ENCODE measurements around the gene RNF39. TPM values are rescaled to one million over a fixed set of nuclear protein-coding genes. Genes with fewer than 3 reads are reported as not detected.
A peak's percentile ranks its signal among the peaks of the same experiment; 100 is the strongest.

The RNF39 gene
- total and polyA plus RNA-seq, 10 of the 15 experiments (the other 5 are each of a cell fraction or from before 2014, with no cell fraction given) = 0.04 to 0.11 TPM; not detected in 8

- no peak for TF ChIP-seq SMAD1 (IDR thresholded peaks at IDR 0.05; ENCODE audit: low read depth, partially characterized antibody)
- no peak for TF ChIP-seq RFX5 (IDR thresholded peaks at IDR 0.05; ENCODE audit: low read depth, low read length)
- no peak for TF ChIP-seq LARP7 (IDR thresholded peaks at IDR 0.05)
- TF ChIP-seq NBN (IDR thresholded peaks at IDR 0.05) = peak; percentile 88
- no peak for TF ChIP-seq CHD1 (IDR thresholded peaks at IDR 0.05; ENCODE audit: low read depth, low read length)
- TF ChIP-seq REST (IDR thresholded peaks at IDR 0.05; ENCODE audit: low read depth, low read length) = no peak
- TF ChIP-seq CREB1 (IDR thresholded peaks at IDR 0.05; ENCODE audit: low read depth) = 0 out of 2 replicates have a peak, but pooled peaks have one; percentile 14
- TF ChIP-seq NRF1 (conservative IDR thresholded peaks at IDR 0.05; ENCODE audit: low read depth, low read length) = no peak
- TF ChIP-seq NR2F1 (conservative IDR thresholded peaks at IDR 0.05) = no peak
- peak; percentile 8 to 26; a peak in 1 of 4 replicates for TF ChIP-seq BHLHE40 (IDR thresholded peaks at IDR 0.05; ENCODE audit: borderline replicate concordance in 1 of 2, low read depth in 2 of 2, low read length in 1 of 2)
- peak; percentile 33; the same call in 1 of the 2 replicates for TF ChIP-seq IRF3 (IDR thresholded peaks at IDR 0.05)
- no peak for TF ChIP-seq ZBTB4 (CRISPR knock-in tag; IDR thresholded peaks at IDR 0.05)
- no peak for TF ChIP-seq BCL11A (IDR thresholded peaks at IDR 0.05; ENCODE audit: low read depth, low read length)
- TF ChIP-seq NFYA (IDR thresholded peaks at IDR 0.05; ENCODE audit: borderline replicate concordance, low read depth, low read length) = no peak
- no peak for TF ChIP-seq HDAC6 (IDR thresholded peaks at IDR 0.05; ENCODE audit: unreplicated experiment)
- TF ChIP-seq IKZF2 (IDR thresholded peaks at IDR 0.05) = peak in 1 of 2 experiments; percentile 12; a peak in 1 of 4 replicates
- peak; percentile 63; the same call in 1 of the 2 replicates for TF ChIP-seq YY1 (IDR thresholded peaks at IDR 0.05; ENCODE audit: low read depth, low read length)
- peak; percentile 88; the same call in 1 of the 2 replicates for TF ChIP-seq SMARCA5 (IDR thresholded peaks at IDR 0.05)
- no peak for TF ChIP-seq ZBTB11 (CRISPR knock-in tag; IDR thresholded peaks at IDR 0.05)
These were observed 27.7 kb upstream of the RNF39 start (continued) for GRCh38 chr6:30102970-30103871.
